Breast epithelium (tissue), 4 donors: ENCODE data around the gene LMOD3. TPM values are rescaled to one million over a fixed set of nuclear protein-coding genes. Genes with fewer than 3 reads are reported as not detected.

Source experiments
- DNase-seq, 2 donors: peaks; one replicate each; pipeline ENCODE4 v3.0.0-alpha.2; 2019; ENCODE audit warnings: low spot score in 2 of 2
- H3K27ac ChIP-seq, 2 donors: fragments of 200-600 bp; sonication (generic) in 1 of 2; one replicate each; pipeline ENCODE4 v1.5.1; 2016 to 2019; ENCODE audit warnings: mild to moderate bottlenecking in 1 of 2
- H3K27me3 ChIP-seq, 2 donors: fragments of 200-600 bp; sonication (generic) in 1 of 2; one replicate each; pipeline versions ENCODE4 v1.5.1 to v1.6.0; 2017 to 2019; ENCODE audit warnings: control low read depth in 1 of 2, mild to moderate bottlenecking in 1 of 2
- H3K36me3 ChIP-seq: fragments of 200-600 bp; one replicate; pipeline ENCODE4 v1.5.1; 2019
- H3K4me1 ChIP-seq, 2 donors: fragments of 200-600 bp; sonication (generic); one replicate each; pipeline ENCODE4 v1.5.1; 2016 to 2019; ENCODE audit warnings: control low read depth in 1 of 2
- H3K4me3 ChIP-seq, 3 donors: fragments of 200-600 bp; sonication (generic); 1 replicate in 2 of 3; 2 replicates in 1 of 3; pipeline ENCODE4 v1.5.1; 2016 to 2019; ENCODE audit warnings: mild to moderate bottlenecking in 3 of 3, moderate library complexity in 2 of 3
- H3K9me3 ChIP-seq, 2 donors: fragments of 200-600 bp; sonication (generic) in 1 of 2; one replicate each; pipeline ENCODE4 v1.5.1; 2016 to 2019; ENCODE audit warnings: control low read depth in 1 of 2
- CTCF ChIP-seq, 3 donors: fragments of 450-650 bp; IDR thresholded peaks; one replicate each; pipeline ENCODE4 v1.5.1; 2016 to 2017; ENCODE audit warnings: antibody characterized with exemption in 3 of 3, mild to moderate bottlenecking in 3 of 3, moderate library complexity in 3 of 3
- POLR2A ChIP-seq: fragments of 450-650 bp; IDR thresholded peaks from one replicate; pipeline ENCODE4 v1.6.1; 2016; ENCODE audit warnings: antibody characterized with exemption, mild to moderate bottlenecking, moderate library complexity
- POLR2AphosphoS5 ChIP-seq, 3 donors: sonication (generic); formaldehyde crosslinking; IDR thresholded peaks; one replicate each; pipeline ENCODE4 v1.6.1; 2017; ENCODE audit warnings: antibody characterized with exemption in 3 of 3
- intact Hi-C: fragments of 100-400 bp; cut with DNase I; formaldehyde crosslinking; loops from one replicate; pipeline ENCODE4 v1.15.1; 2023; ENCODE audit warnings: low total_unique reads
- total RNA-seq, 3 donors: library from RNA; depleted of rRNA; stranded (reverse); fragments of >200 nt; gene quantifications; one replicate each; pipeline ENCODE4 v1.1.0, GENCODE V29; 2016

Gene LMOD3
- total RNA-seq, 3 donors from 2014 or later, result not detected

DNA sequence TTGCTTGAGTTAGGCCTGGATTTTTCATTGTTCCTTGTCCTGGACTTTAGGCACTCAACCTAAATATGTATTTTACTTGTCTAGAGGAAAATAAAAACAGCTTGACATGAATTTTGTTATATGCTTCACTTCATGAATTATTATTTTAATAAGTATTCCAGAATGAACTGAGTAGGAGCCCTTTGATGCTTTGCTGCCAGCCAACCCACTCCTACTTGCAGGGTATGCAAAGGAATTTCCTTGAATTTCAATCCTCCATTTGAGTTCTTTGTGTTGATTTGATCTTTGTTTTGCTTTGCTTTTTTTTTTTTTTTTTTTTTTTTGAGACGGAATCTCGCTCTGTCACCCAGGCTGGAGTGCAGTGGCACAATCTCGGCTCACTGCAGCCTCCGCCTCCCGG is 26.1 kb downstream of the LMOD3 start:
- H3K4me1 ChIP-seq, result peaks cover 4 to 37% of the 10 kb centered on the region in 2 donors

GRCh38 chr3:69095636-69096035 is 26.8 kb downstream of the LMOD3 start:
- no peaks in the 10 kb centered on the region for H3K27me3 ChIP-seq
- no peak overlapping the region for H3K4me3 ChIP-seq
- H3K4me1 ChIP-seq, result peaks cover 4 to 42% of the 10 kb centered on the region in 2 donors
- H3K27ac ChIP-seq, result peak overlapping the region; percentile 80 to 92
- no peaks in the 10 kb centered on the region for H3K9me3 ChIP-seq
- no peak for DNase-seq
- intact Hi-C loops, result no loop called here
- no peaks in the 10 kb centered on the region for H3K36me3 ChIP-seq
- TF ChIP-seq CTCF (IDR thresholded peaks at IDR 0.05) (no peak), POLR2AphosphoS5 (IDR thresholded peaks at IDR 0.05) (no peak), POLR2A (no peak)

More for the DNA sequence above, 26.1 kb downstream of the LMOD3 start:
- H3K9me3 ChIP-seq, result no peaks in the 10 kb centered on the region
- no peaks in the 10 kb centered on the region for H3K27me3 ChIP-seq
- H3K36me3 ChIP-seq, result no peaks in the 10 kb centered on the region
- intact Hi-C loops, result no loop called here
- no peak overlapping the region for H3K4me3 ChIP-seq
- TF ChIP-seq POLR2AphosphoS5 (IDR thresholded peaks at IDR 0.05) (no peak), POLR2A (no peak), CTCF (IDR thresholded peaks at IDR 0.05) (no peak)
- H3K27ac ChIP-seq, result peak overlapping the region; percentile 80 to 92
- DNase-seq, result no peak

DNA sequence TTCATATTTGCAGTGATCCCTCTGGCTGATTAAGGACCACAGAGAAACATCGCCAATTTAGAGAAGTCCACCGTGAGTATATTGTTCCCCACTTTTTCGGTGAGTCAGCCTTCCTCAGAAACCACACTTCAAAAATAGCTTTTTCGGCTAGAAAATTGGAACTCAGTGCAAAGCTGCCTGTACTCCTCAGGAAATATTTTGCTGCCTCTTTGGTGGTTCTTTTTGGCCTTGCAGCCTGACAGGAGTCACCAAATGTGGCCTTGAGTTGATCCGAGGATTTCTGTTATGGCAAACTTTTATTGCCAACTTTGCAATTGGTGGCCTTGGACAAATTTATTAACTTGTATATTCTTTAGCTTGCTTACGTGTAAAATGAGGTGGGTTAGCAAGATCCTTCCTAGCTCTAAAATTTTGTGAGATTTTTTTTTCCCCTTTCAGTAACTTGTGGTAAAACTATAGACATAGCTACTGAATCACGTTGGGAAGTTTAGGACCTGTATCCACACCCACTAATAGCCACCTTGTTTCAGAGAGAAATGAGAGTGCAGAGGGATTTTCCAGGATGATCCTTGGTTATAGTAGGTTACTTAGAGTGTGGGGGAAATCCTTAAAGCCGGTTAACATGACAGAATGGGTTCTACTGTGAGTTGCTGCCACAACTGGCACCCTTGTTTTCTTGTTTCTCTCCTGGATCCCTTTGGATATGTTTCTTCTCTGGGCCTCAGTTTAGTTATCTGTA is 27.8 kb downstream of the LMOD3 start:
- H3K27ac ChIP-seq, result peak overlapping the region; percentile 81 to 92
- H3K9me3 ChIP-seq, result no peaks in the 10 kb centered on the region
- no peak for DNase-seq
- intact Hi-C loops, result no loop called here
- H3K27me3 ChIP-seq, result no peaks in the 10 kb centered on the region
- TF ChIP-seq CTCF (IDR thresholded peaks at IDR 0.05) (peak in 1 of 3 donors; percentile 12), POLR2A (no peak), POLR2AphosphoS5 (IDR thresholded peaks at IDR 0.05) (no peak)
- peaks cover 4 to 52% of the 10 kb centered on the region in 2 donors for H3K4me1 ChIP-seq
- H3K36me3 ChIP-seq, result no peaks in the 10 kb centered on the region
- H3K4me3 ChIP-seq, result no peak overlapping the region

DNA sequence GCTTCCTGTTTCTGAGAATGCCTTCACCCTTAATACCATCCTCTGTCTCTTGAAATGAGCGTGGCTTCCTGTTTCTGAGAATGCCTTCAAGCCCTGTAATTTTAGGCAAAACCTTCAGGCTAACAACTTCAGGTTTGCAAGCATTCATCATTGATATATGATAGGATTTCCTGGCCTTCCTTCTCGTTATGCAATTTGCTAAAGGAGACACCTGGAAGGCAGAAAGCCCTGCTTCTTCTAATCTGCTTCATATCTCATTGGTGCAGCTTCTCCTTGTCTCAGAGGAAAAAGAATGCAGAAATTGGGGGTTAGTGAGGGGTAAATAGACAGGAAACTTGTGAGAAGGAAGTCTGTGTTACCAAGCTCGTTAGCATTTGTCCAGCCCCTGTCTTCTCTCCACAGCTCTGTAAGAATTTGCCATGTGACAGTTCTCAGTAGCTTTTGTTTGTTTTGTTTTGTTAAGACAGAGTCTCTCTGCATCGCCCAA is 30.3 kb downstream of the LMOD3 start:
- peak overlapping the region in 1 of 3 donors; percentile 23 for H3K4me3 ChIP-seq
- no peak for DNase-seq
- peak overlapping the region; percentile 79 to 92 for H3K27ac ChIP-seq
- H3K4me1 ChIP-seq, result peaks cover 4 to 72% of the 10 kb centered on the region in 2 donors
- H3K36me3 ChIP-seq, result no peaks in the 10 kb centered on the region
- TF ChIP-seq POLR2A, result no peak
- TF ChIP-seq POLR2AphosphoS5 (IDR thresholded peaks at IDR 0.05), result no peak
- TF ChIP-seq CTCF (IDR thresholded peaks at IDR 0.05), result no peak
- intact Hi-C loops, result no loop called here
- no peaks in the 10 kb centered on the region for H3K9me3 ChIP-seq
- H3K27me3 ChIP-seq, result no peaks in the 10 kb centered on the region

DNA sequence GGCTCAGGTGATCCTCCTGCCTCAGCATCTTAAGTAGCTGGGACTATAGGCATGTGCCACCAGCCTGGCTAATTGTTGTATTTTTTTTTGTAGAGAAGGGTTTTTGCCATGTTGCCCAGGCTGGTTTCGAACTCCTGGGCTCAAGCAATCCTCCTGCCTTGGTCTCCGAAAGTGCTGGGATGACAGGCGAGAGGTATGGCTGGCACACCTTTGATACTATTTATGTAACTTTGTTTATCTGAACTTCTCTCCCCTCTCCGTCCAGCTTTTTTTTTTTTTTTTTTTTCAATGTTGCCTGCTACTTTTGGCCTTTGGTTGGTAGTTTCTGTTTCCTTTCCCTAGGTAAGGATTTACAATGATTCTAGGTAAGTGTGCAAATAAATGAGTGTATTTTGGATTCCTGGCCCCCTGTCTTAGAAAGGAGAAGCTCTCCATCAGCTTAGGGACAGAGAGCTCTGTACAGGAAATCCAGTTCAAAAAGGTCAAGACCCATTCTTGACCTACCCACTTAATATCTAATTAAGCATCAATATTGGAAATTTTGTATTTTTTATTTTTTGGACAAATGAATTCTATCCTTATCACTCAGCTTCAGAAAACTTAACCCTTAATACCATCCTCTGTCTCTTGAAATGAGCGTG is 30.9 kb downstream of the LMOD3 start:
- no peaks in the 10 kb centered on the region for H3K36me3 ChIP-seq
- H3K4me3 ChIP-seq, result no peak overlapping the region
- peaks cover 4 to 74% of the 10 kb centered on the region in 2 donors for H3K4me1 ChIP-seq
- TF ChIP-seq CTCF (IDR thresholded peaks at IDR 0.05) (no peak), POLR2AphosphoS5 (IDR thresholded peaks at IDR 0.05) (no peak), POLR2A (no peak)
- intact Hi-C loops, result no loop called here
- no peak for DNase-seq
- H3K27me3 ChIP-seq, result no peaks in the 10 kb centered on the region
- peak overlapping the region; percentile 83 to 92 for H3K27ac ChIP-seq
- no peaks in the 10 kb centered on the region for H3K9me3 ChIP-seq
